NCI-H2029 (cell line): ENCODE results near the gene SLC25A38.
"Not testable (repeated sequence)": the region's sequence is repeated elsewhere in the genome, so short reads cannot be mapped to it uniquely, and the experiment has no call there.

Experiments used
- DNase-seq: peaks from one replicate; lab custom pipeline; 2025; lab: John Stamatoyannopoulos, UW

Gene SLC25A38

DNA sequence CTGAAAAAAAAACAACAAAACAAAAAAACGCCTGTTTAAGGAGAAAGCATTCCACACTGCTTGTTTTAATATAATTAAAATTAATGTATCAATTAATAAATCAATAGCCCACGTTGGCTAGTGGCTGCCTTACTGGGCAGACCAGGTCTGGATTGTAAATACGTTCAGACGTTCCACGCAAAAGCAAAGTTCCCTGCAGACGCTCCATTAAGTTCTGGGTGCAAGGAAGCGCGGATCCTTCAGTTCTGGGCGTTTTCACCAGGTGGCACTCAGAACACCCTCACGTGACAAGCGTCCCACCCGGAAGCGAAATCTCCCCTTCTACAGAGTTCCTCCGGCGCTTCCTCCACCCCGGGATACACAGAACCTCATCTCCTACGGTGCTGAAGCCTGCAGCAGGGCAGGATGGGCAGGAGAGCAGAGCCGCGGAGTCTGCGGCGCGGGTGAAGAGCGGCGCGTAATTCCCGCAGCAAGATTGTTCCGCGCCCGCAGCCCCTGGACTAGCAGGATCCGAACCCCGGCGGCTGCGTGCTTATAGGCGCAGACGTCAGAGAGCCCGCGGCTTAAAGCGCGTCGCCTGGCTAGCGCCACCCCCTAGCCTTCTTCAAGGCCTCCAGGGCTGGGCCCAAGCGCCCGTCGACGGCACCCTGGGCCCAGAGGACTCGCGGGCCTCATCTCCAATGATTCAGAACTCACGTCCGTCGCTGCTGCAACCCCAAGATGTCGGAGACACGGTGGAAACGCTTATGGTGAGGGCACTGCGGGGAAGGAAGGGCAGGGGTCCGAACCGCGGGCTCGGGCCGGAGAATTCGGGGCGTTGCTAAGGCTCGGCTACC, at the start of gene SLC25A38:
Gene SLC25A38 (plus strand): TSS at position 326 of the 836 bp plus-strand sequence. CDS start 355 bp downstream, at position 681.
- DNase-seq, result no peak

- DNase-seq, result no peak
Measured at GRCh38 chr3:39333607-39334006, 49.6 kb upstream of the SLC25A38 start.

DNA sequence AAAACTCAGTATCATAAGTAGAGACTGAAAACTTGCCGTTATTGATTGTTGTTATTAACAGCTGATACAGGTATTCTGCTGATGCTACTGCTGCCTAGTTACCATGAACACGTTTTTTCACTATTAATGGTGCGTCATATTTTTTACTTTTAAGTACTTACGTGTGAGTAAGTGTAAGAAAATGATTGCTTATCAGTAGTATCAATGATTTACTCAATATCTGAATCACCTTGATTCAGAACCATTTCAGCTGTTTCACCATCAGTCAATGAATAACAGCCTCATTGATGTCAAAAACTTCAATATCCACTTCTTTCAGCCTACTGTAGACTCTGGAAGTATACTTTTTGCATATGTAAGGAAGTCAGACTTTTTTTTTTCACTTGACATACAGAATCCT, 49.0 kb upstream of the SLC25A38 start:
- DNase-seq, result no peak

- DNase-seq, result no peak
Measured at GRCh38 chr3:39338201-39338600, 45.0 kb upstream of the SLC25A38 start.

- DNase-seq, result peak; percentile 41
Measured at GRCh38 chr3:39339086-39339485, 44.1 kb upstream of the SLC25A38 start.

GRCh38 chr3:39343076-39343717, 40.0 kb upstream of the SLC25A38 start:
- DNase-seq, result no peak

DNA sequence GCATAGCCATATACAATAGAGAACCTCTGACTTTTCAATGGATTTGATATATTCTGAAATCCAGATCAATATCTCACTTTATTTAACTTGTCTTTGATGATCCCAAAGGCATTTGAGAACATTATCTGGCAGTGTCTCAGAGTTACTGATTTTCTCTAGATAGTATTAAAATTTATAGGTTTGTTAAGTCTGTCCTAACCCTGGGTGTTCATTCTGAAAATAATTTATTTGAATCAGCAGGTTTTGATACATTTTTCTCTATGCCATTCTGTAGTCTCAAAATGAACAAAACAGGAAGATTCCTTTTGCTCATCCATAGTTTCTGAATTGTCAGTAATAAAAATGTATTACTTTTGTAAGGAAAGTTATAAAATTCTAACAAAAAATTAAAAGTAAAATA, 39.4 kb upstream of the SLC25A38 start:
- DNase-seq, result no peak

DNA sequence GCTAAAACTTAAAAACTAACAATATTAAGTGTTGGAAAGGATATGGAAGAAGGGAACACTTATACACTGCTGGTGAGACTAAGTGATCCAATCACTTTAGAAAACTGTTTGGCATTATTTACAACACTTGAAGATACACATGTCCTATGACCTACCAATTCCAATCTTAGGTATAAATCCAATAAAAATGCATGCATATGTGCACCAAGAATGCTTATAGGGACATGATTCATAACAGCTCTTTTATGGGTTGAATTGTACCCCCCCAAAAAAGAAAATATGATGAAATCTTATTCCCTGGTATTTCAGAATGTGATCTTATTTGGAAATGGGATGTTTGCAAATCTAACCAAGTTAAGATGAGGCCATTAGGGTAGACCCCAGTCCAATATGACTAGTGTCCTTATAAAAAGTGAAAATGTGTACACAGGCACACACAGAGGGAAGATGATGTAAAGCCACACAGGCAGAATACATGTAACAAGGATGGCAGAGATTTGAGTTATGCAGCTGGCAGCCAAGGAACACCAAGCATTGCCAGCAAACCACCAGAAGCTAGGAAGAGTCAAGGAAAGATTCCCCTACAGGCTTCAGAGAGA, 38.3 kb upstream of the SLC25A38 start:
- no peak for DNase-seq

GRCh38 chr3:39346785-39347585, 36.2 kb upstream of the SLC25A38 start:
- no peak for DNase-seq

DNA sequence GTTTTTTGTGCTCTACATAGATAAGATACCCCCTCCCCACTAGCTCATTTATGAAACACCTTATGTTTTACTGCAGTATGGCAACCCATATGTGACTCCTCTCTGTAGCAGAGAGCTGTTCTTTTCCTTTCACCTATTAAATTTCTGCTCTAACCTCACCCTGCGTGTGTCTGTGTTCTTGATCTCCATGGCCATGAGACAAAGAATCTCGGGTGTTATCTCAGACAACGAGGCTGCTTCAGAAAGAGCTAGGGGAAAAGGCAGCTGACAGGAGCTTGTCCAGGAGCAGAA, 35.6 kb upstream of the SLC25A38 start:
- no peak for DNase-seq

- peak; percentile 94 for DNase-seq
Measured at GRCh38 chr3:39349080-39349479, 34.1 kb upstream of the SLC25A38 start.

DNA sequence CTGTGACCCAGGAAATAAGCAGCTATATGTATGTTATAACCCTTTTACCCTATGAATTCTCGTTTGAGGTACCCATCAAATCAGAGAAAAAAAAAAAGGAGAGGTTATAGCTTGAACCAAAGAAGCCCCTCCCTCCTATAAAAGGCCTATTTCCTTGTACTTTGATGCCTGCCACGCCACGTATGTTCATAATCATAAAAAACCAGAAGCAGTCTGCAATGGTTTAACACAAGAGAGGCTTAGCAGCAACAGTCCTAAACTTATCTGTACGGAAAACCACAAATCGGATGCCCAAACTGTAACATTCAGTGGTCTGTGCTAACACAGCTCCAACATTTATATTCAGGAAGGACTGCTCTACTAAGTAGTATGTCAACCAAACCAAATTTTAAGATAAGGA, 32.5 kb upstream of the SLC25A38 start:
- DNase-seq, result no peak

DNA sequence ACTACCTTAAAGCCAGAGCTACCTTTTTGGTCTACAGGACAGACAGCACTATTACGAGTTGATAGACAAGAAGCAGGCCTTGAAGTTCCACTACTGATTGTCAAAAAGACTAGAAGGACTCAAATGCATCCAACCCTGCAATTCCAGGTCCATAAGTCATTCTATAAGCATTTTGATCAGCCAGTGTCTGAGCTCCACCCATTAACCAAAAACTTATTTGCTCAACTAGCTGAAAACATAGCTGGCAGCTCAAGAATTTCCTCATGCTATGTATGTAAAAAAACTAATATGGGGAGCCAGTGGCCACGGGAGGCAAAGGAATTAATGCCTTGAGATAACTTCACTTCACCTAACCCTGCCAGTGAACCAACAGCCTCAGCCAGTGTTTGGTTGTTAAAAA, 32.0 kb upstream of the SLC25A38 start:
- not testable (repeated sequence) for DNase-seq

DNA sequence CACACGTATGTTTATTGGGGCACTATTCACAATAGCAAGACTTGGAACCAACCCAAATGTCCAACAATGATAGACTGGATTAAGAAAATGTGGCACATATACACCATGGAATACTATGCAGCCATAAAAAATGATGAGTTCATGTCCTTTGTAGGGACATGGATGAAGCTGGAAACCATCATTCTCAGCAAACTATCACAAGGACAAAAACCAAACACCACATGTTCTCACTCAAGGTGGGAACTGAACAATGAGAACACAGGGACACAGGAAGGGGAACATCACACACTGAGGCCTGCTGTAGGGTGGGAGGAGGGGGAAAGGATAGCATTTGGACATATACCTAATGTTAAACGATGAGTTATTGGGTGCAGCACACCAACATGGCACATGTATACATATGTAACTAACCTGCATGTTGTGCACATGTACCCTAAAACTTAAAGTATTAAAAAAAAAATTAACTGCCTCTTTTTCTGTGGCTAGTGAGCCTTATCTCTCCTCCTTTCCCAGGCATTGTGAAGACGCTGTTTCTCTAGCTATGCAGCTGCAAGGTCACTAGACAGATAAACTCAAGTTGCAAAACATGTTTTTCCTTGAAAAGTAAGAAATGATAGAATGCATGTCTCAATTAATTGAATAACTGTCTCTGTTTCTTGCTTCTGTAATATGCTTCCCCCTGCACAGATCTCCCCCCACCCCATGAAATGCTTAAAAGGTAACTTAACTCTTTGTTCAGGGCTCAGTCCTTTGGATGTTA, 29.8 kb upstream of the SLC25A38 start:
- DNase-seq, result not testable (repeated sequence)

- DNase-seq, result no peak
Measured at GRCh38 chr3:39358333-39358732, 24.8 kb upstream of the SLC25A38 start.

- DNase-seq, result no peak
Measured at GRCh38 chr3:39361252-39361927, 21.8 kb upstream of the SLC25A38 start.

DNA sequence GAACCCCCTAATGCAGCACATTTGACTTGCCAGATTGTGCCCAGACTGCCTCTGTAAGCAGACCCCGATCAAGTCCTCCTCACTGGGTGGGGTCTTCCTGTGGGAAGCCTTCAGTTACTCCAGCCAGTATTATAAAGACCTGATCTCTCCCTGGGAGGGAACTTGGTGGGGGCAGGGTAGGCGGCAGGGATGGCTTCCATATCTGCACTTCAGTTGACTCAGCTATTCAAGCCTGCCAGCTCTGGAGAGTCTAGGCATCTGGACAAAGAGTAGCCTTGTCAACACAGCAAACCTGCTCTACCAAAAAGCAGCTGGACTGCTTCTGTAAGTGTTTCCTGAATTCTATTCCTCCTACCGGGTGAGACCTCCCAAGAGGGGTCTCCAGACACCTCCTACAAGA, 21.0 kb upstream of the SLC25A38 start:
- peak; percentile 93 for DNase-seq

DNA sequence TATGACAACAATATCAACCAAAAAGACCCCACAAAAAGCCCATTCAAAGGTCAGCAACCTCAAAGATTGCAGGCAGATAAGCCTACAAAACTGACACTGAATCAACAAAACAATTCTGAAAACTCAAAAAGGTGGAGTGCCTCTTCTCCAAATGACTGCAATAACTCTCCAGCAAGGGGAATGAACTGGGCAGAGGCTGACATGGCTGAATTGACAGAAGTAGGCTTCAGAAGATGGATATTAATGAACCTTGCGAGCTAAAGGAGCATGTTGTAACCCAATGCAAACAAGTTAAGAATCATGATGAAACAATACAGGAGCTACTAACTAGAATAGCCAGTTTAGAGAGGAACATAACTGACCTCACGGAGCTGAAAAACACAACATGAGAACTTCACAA, 20.4 kb upstream of the SLC25A38 start:
- DNase-seq, result peak; percentile 86

- DNase-seq, result not testable (repeated sequence)
Measured at GRCh38 chr3:39370450-39370849, 12.7 kb upstream of the SLC25A38 start.

DNA sequence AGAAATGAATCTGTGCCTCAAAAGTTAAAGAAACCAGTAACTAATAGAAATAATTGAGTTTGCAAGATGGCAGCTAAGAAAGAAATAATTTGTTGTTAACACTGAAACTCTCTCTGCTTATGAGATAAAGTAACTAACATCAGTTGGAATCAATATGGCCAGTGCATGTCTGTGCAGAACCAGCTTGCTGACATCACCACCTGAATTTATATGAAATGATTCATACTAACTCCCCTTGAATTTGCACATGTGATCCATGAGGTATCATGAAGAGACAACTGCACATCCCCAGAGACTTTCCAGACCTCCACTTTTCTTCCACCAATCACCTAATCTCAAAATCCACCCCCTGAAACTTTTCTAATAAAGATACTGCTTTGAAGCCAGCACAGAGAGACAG, 10.3 kb upstream of the SLC25A38 start:
- DNase-seq, result no peak

- no peak for DNase-seq
Measured at GRCh38 chr3:39376959-39377634, 6.1 kb upstream of the SLC25A38 start.
